ENCODE data around the gene ART5.
"Not testable (repeated sequence)": the region's sequence is repeated elsewhere in the genome, so short reads cannot be mapped to it uniquely, and the experiment has no call there.

The ART5 gene

GRCh38 chr11:3588776-3589175 lies 53.0 kb downstream of the ART5 start:
- in situ Hi-C loops (cut with HindIII; ENCODE audit: low sequenced_read_pairs); DNase-seq (ENCODE audit: low read depth); H3K4me3 ChIP-seq (ENCODE audit: low read depth, low read length): not testable (repeated sequence)

All from astrocyte of the cerebellum (primary cell).